HCT116 (cell line): ENCODE measurements around the gene INCENP.

Source experiments
- ATF3 ChIP-seq: IDR thresholded peaks from 2 replicates; pipeline ENCODE4 v1.6.1; 2012
- CTCF ChIP-seq, 3 experiments: fragments of 200-600 bp in 1 of 3; sonication (generic) in 1 of 3; IDR thresholded peaks in 2 of 3; conservative IDR thresholded peaks in 1 of 3; 2 replicates each; pipeline ENCODE4 v1.5.1; 2012 to 2017; ENCODE audit warnings: low read depth in 2 of 3, low read length in 2 of 3, antibody characterized with exemption in 1 of 3, borderline replicate concordance in 1 of 3, control low read depth in 1 of 3, mild to moderate bottlenecking in 1 of 3, mixed read lengths in 1 of 3, mixed run types in 1 of 3, moderate library complexity in 1 of 3; ENCODE audit not compliant: insufficient read depth in 1 of 3
- ELF1 ChIP-seq: IDR thresholded peaks from 2 replicates; pipeline ENCODE4 v1.6.1; 2012; ENCODE audit warnings: low read depth, borderline replicate concordance
- EZH2 ChIP-seq: fragments of 200-600 bp; sonication (generic); IDR thresholded peaks from 2 replicates; pipeline ENCODE4 v1.6.1; 2017; ENCODE audit warnings: antibody characterized with exemption, mixed run types
- JUND ChIP-seq: IDR thresholded peaks from 2 replicates; pipeline ENCODE4 v1.6.1; 2012
- POLR2A ChIP-seq: IDR thresholded peaks from 2 replicates; pipeline ENCODE4 v1.7.0; 2011; ENCODE audit warnings: borderline replicate concordance; ENCODE audit not compliant: insufficient read depth, insufficient read length; ENCODE audit errors: extremely low read depth
- POLR2AphosphoS5 ChIP-seq: IDR thresholded peaks from 2 replicates; pipeline ENCODE4 v1.6.1; 2011; ENCODE audit warnings: mild to moderate bottlenecking, low read depth, low read length, moderate library complexity
- RAD21 ChIP-seq: IDR thresholded peaks from 2 replicates; pipeline ENCODE4 v1.6.1; 2012; ENCODE audit warnings: low read depth, mild to moderate bottlenecking
- REST ChIP-seq: IDR thresholded peaks from 2 replicates; pipeline ENCODE4 v1.6.1; 2012; ENCODE audit warnings: low read depth
- SP1 ChIP-seq: IDR thresholded peaks from 2 replicates; pipeline ENCODE4 v1.6.1; 2012; ENCODE audit warnings: low read depth
- SRF ChIP-seq: IDR thresholded peaks from 2 replicates; pipeline ENCODE4 v1.6.1; 2012; ENCODE audit warnings: low read depth
- YY1 ChIP-seq: IDR thresholded peaks from 2 replicates; pipeline ENCODE4 v1.6.1; 2011; ENCODE audit warnings: low read length, low read depth, moderate library complexity, mild to moderate bottlenecking; ENCODE audit not compliant: insufficient replicate concordance; ENCODE audit errors: extremely low read depth
- ZFX ChIP-seq: fragments of 450-650 bp; IDR thresholded peaks from 2 replicates; pipeline ENCODE4 v1.6.1; 2017
- ZNF274 ChIP-seq: fragments of 200-500 bp; sonication (Bioruptor generic); IDR thresholded peaks from 2 replicates; pipeline ENCODE4 v1.6.1; 2014; ENCODE audit warnings: mild to moderate bottlenecking, low read depth, low read length, inconsistent platforms

- TF ChIP-seq CTCF (IDR thresholded peaks at IDR 0.05 in 2 of 3, conservative IDR thresholded peaks at IDR 0.05 in 1 of 3; ENCODE audit: borderline replicate concordance in 1 of 3, insufficient read depth in 1 of 3, low read depth in 2 of 3, low read length in 2 of 3) = peak; percentile 68 to 98 (median 73)
- no peak for TF ChIP-seq ZNF274
- no peak for TF ChIP-seq EZH2
- TF ChIP-seq JUND = no peak
- no peak for TF ChIP-seq POLR2AphosphoS5
- TF ChIP-seq SP1 = no peak
- TF ChIP-seq SRF = no peak
- no peak for TF ChIP-seq POLR2A
- no peak for TF ChIP-seq ELF1
- peak; percentile 45 for TF ChIP-seq YY1
- TF ChIP-seq ZFX = no peak
- TF ChIP-seq ATF3 = no peak
- TF ChIP-seq RAD21 = peak; percentile 81
- TF ChIP-seq REST = no peak
Observed at GRCh38 chr11:62171261-62171723, 47.5 kb downstream of the INCENP start.
